Fibroblast of skin of right biceps (primary cell): ENCODE results near the gene CDK5RAP2.
"Not testable (repeated sequence)": the region's sequence is repeated elsewhere in the genome, so short reads cannot be mapped to it uniquely, and the experiment has no call there.

Experiments used
- DNase-seq: peaks from one replicate; pipeline ENCODE4 v3.0.0-alpha.2; 2013

The CDK5RAP2 gene

GRCh38 chr9:120587328-120587727 lies 7.4 kb upstream of the CDK5RAP2 start:
- no peak for DNase-seq

- peak; percentile 77 for DNase-seq
Observed at GRCh38 chr9:120583958-120584369, 4.0 kb upstream of the CDK5RAP2 start.

- no peak for DNase-seq
Observed at GRCh38 chr9:120579139-120580050, 572 bp downstream of the CDK5RAP2 start.

- no peak for DNase-seq
Observed at GRCh38 chr9:120574473-120574872, 5.5 kb downstream of the CDK5RAP2 start.

- DNase-seq = no peak
Observed at GRCh38 chr9:120572472-120572871, 7.5 kb downstream of the CDK5RAP2 start.

GRCh38 chr9:120571443-120572257 lies 8.3 kb downstream of the CDK5RAP2 start:
- DNase-seq = no peak

- no peak for DNase-seq
Observed at GRCh38 chr9:120570296-120570695, 9.7 kb downstream of the CDK5RAP2 start.

GRCh38 chr9:120569556-120569955 lies 10.4 kb downstream of the CDK5RAP2 start:
- no peak for DNase-seq

GRCh38 chr9:120568816-120569215 lies 11.2 kb downstream of the CDK5RAP2 start:
- no peak for DNase-seq

GRCh38 chr9:120567874-120568273 lies 12.1 kb downstream of the CDK5RAP2 start:
- no peak for DNase-seq

- DNase-seq = no peak
Observed at GRCh38 chr9:120567081-120567480, 12.9 kb downstream of the CDK5RAP2 start.

GRCh38 chr9:120564589-120564988 lies 15.4 kb downstream of the CDK5RAP2 start:
- DNase-seq = no peak

- DNase-seq = no peak
Observed at GRCh38 chr9:120562861-120563443, 17.0 kb downstream of the CDK5RAP2 start.

GRCh38 chr9:120561709-120562108 lies 18.3 kb downstream of the CDK5RAP2 start:
- DNase-seq = no peak

- no peak for DNase-seq
Observed at GRCh38 chr9:120559546-120559945, 20.4 kb downstream of the CDK5RAP2 start.

- no peak for DNase-seq
Observed at GRCh38 chr9:120558454-120558853, 21.5 kb downstream of the CDK5RAP2 start.

- DNase-seq = no peak
Observed at GRCh38 chr9:120557205-120557604, 22.8 kb downstream of the CDK5RAP2 start.

GRCh38 chr9:120556775-120557174 lies 23.2 kb downstream of the CDK5RAP2 start:
- no peak for DNase-seq

- DNase-seq = no peak
Observed at GRCh38 chr9:120555839-120556238, 24.1 kb downstream of the CDK5RAP2 start.

- not testable (repeated sequence) for DNase-seq
Observed at GRCh38 chr9:120552210-120552704, 27.7 kb downstream of the CDK5RAP2 start.

- DNase-seq = no peak
Observed at GRCh38 chr9:120545701-120546550, 34.0 kb downstream of the CDK5RAP2 start.

GRCh38 chr9:120544441-120544840 lies 35.5 kb downstream of the CDK5RAP2 start:
- no peak for DNase-seq
